A549 (cell line): ENCODE data around the gene MST1.

Experiments used
- CEBPB ChIP-seq, 2 experiments: fragments of >200 bp in 1 of 2; sonication (Bioruptor Twin) in 1 of 2; formaldehyde crosslinking in 1 of 2; IDR thresholded peaks; 2 replicates each; pipeline ENCODE4 v1.6.1; 2012 to 2016
- HEYL ChIP-seq: fragments of 250-450 bp; sonication (Bioruptor Pico); IDR thresholded peaks from 2 replicates; pipeline ENCODE4 v1.8.0; 2021; ENCODE audit warnings: mild to moderate bottlenecking, moderate library complexity
- KDM1A ChIP-seq: fragments of 200-600 bp; sonication (generic); IDR thresholded peaks from 2 replicates; pipeline ENCODE4 v1.6.1; 2016; ENCODE audit warnings: low read depth, mild to moderate bottlenecking
- MAFK ChIP-seq: fragments of 450-650 bp; IDR thresholded peaks from 2 replicates; pipeline ENCODE4 v1.6.1; 2014; ENCODE audit not compliant: partially characterized antibody
- NFE2L2 ChIP-seq: fragments of 150-350 bp; conservative IDR thresholded peaks from 2 replicates; pipeline ENCODE4 v1.6.1; 2014; ENCODE audit warnings: low read length
- TF ChIP-seq, protein P1 (sequence below): fragments of >200 bp; sonication (Bioruptor Twin); formaldehyde crosslinking; IDR thresholded peaks from 3 replicates; pipeline ENCODE4 v1.5.1; 2016
- TF ChIP-seq, protein P2 (sequence below): IDR thresholded peaks from 2 replicates; pipeline ENCODE4 v1.6.1; 2012
- TF ChIP-seq, protein P3 (sequence below): fragments of 200-600 bp; sonication (generic); IDR thresholded peaks from 2 replicates; pipeline ENCODE4 v1.6.1; 2016; ENCODE audit warnings: antibody characterized with exemption, mild to moderate bottlenecking, moderate library complexity

DNA sequence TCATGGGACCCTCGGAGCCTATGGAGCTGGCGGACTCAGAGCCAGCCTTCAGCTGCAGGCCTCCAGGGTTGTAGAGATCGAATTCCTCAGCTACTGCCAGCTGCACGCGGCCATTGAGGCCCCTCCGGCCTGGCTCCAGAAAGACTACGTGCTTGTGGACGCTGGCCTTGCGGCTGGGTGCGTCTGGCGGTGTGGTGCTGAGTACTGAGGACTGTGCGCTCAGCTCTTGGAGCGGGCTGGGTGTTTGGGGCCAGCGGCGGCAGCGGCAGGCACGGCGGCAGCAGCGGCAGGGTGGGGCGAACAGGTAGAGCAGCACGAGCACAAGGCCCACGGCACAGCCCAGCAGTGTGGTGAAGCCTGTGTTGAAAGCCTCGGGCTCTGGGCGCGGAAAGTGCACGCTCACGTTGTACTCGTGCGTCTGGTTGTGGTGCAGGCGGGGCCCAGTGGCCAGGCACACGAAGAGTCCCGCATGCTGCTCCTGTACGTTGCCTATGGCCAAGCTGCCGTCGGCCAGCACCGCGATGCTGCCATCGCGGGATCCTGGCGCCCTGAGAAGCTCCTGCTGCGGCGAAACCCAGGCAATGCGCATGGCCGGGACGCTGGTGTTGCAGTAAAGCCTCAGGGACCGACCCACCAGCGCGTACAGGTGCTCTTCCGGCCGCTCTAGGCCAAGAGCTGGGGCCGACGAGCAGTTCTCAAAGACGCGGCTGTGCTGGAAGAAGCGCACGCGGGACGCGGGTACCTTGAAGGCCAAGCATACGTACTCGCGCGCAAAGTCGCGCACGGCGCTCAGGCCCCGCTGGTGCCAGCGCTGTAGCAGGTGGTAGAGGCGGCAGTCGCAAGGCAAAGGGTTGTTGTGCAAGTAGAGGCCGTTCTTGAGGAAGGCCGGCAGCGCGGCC lies 28.9 kb upstream of the MST1 start:
- TF ChIP-seq, protein P1, sequence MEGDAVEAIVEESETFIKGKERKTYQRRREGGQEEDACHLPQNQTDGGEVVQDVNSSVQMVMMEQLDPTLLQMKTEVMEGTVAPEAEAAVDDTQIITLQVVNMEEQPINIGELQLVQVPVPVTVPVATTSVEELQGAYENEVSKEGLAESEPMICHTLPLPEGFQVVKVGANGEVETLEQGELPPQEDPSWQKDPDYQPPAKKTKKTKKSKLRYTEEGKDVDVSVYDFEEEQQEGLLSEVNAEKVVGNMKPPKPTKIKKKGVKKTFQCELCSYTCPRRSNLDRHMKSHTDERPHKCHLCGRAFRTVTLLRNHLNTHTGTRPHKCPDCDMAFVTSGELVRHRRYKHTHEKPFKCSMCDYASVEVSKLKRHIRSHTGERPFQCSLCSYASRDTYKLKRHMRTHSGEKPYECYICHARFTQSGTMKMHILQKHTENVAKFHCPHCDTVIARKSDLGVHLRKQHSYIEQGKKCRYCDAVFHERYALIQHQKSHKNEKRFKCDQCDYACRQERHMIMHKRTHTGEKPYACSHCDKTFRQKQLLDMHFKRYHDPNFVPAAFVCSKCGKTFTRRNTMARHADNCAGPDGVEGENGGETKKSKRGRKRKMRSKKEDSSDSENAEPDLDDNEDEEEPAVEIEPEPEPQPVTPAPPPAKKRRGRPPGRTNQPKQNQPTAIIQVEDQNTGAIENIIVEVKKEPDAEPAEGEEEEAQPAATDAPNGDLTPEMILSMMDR = no peak
- no peak for TF ChIP-seq KDM1A
- TF ChIP-seq NFE2L2 = no peak
- TF ChIP-seq, protein P2, sequence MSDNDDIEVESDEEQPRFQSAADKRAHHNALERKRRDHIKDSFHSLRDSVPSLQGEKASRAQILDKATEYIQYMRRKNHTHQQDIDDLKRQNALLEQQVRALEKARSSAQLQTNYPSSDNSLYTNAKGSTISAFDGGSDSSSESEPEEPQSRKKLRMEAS = no peak
- no peak for TF ChIP-seq MAFK
- no peak for TF ChIP-seq HEYL (CRISPR knock-in tag)
- TF ChIP-seq CEBPB (IDR thresholded peaks at IDR 0.05) = no peak
- TF ChIP-seq, protein P3, sequence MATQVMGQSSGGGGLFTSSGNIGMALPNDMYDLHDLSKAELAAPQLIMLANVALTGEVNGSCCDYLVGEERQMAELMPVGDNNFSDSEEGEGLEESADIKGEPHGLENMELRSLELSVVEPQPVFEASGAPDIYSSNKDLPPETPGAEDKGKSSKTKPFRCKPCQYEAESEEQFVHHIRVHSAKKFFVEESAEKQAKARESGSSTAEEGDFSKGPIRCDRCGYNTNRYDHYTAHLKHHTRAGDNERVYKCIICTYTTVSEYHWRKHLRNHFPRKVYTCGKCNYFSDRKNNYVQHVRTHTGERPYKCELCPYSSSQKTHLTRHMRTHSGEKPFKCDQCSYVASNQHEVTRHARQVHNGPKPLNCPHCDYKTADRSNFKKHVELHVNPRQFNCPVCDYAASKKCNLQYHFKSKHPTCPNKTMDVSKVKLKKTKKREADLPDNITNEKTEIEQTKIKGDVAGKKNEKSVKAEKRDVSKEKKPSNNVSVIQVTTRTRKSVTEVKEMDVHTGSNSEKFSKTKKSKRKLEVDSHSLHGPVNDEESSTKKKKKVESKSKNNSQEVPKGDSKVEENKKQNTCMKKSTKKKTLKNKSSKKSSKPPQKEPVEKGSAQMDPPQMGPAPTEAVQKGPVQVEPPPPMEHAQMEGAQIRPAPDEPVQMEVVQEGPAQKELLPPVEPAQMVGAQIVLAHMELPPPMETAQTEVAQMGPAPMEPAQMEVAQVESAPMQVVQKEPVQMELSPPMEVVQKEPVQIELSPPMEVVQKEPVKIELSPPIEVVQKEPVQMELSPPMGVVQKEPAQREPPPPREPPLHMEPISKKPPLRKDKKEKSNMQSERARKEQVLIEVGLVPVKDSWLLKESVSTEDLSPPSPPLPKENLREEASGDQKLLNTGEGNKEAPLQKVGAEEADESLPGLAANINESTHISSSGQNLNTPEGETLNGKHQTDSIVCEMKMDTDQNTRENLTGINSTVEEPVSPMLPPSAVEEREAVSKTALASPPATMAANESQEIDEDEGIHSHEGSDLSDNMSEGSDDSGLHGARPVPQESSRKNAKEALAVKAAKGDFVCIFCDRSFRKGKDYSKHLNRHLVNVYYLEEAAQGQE = no peak
